LNCaP clone FGC (cell line): ENCODE measurements around the gene PIWIL4.

Experiments
- DNase-seq: peaks from one replicate; pipeline ENCODE4 v3.0.0-alpha.2; 2011; ENCODE audit warnings: low read depth
- H3K4me3 ChIP-seq: 2 replicates; pipeline ENCODE4 v1.5.1; 2011; ENCODE audit warnings: mild to moderate bottlenecking, low read depth, low read length, control low read depth
- CTCF ChIP-seq: IDR thresholded peaks from 2 replicates; pipeline ENCODE4 v1.5.1; 2012; ENCODE audit warnings: mild to moderate bottlenecking; ENCODE audit not compliant: control insufficient read depth, insufficient read depth; ENCODE audit errors: extremely low read depth

Gene PIWIL4

GRCh38 chr11:94632356-94632755 lies 65.2 kb downstream of the PIWIL4 start:
- no peak overlapping the region for H3K4me3 ChIP-seq
- no peak for TF ChIP-seq CTCF
- peak; percentile 87 for DNase-seq

- no peak for DNase-seq
- no peak for TF ChIP-seq CTCF
- no peak overlapping the region for H3K4me3 ChIP-seq
Measured at GRCh38 chr11:94635072-94635471, 67.9 kb downstream of the PIWIL4 start.

- no peak for DNase-seq
- TF ChIP-seq CTCF = no peak
Measured at GRCh38 chr11:94636388-94636949, 69.3 kb downstream of the PIWIL4 start.

GRCh38 chr11:94638301-94638901 lies 71.2 kb downstream of the PIWIL4 start:
- no peak overlapping the region for H3K4me3 ChIP-seq
- no peak for TF ChIP-seq CTCF
- DNase-seq = no peak

More at GRCh38 chr11:94636388-94636949, 69.3 kb downstream of the PIWIL4 start:
- H3K4me3 ChIP-seq = no peak overlapping the region

GRCh38 chr11:94638902-94639373 lies 71.8 kb downstream of the PIWIL4 start:
- no peak for DNase-seq

GRCh38 chr11:94639901-94640721 lies 72.9 kb downstream of the PIWIL4 start:
- no peak for TF ChIP-seq CTCF
- no peak for DNase-seq
- H3K4me3 ChIP-seq = no peak overlapping the region

More at GRCh38 chr11:94638902-94639373, 71.8 kb downstream of the PIWIL4 start:
- TF ChIP-seq CTCF = no peak
- no peak overlapping the region for H3K4me3 ChIP-seq
